GM23338 (cell line): Measurements from ENCODE around the gene MACROD1. TPM values are rescaled to one million over a fixed set of nuclear protein-coding genes. Genes with fewer than 3 reads are reported as not detected.
A peak's percentile ranks its signal among the peaks of the same experiment; 100 is the strongest.

Experiments
- ATAC-seq: fragments of 200-7000 bp; cut with Tn5 transposase; 3 replicates; pipeline ENCODE4 v1.9.1; 2020
- DNase-seq: peaks from one replicate; pipeline ENCODE4 v3.0.0-alpha.2; 2015; ENCODE audit warnings: low spot score
- H2AFZ ChIP-seq: fragments of 200-600 bp; sonication (generic); 2 replicates; pipeline ENCODE4 v1.8.0; 2016; ENCODE audit warnings: antibody characterized with exemption, mild to moderate bottlenecking, moderate library complexity
- H3F3A ChIP-seq: fragments of 200-600 bp; sonication (generic); replicated peaks from 2 replicates; pipeline ENCODE4 v1.8.0; 2017; ENCODE audit warnings: antibody characterized with exemption, mixed run types, low read depth
- H3K27ac ChIP-seq: fragments of 200-600 bp; sonication (generic); 2 replicates; pipeline ENCODE4 v1.6.1; 2016; ENCODE audit warnings: low read depth
- H3K27me3 ChIP-seq: fragments of 200-600 bp; sonication (generic); 2 replicates; pipeline ENCODE4 v1.8.0; 2016; ENCODE audit warnings: mild to moderate bottlenecking, mixed run types, moderate library complexity; ENCODE audit not compliant: insufficient read depth
- H3K36me3 ChIP-seq: fragments of 200-600 bp; sonication (generic); 2 replicates; pipeline ENCODE4 v1.8.0; 2016; ENCODE audit warnings: mild to moderate bottlenecking; ENCODE audit not compliant: insufficient read depth
- H3K4me1 ChIP-seq: fragments of 200-600 bp; sonication (generic); 2 replicates; pipeline ENCODE4 v1.8.0; 2016; ENCODE audit warnings: mild to moderate bottlenecking, moderate library complexity; ENCODE audit not compliant: insufficient read depth
- H3K4me2 ChIP-seq: fragments of 200-600 bp; sonication (generic); 2 replicates; pipeline ENCODE4 v1.7.1; 2017; ENCODE audit warnings: mixed run types
- H3K4me3 ChIP-seq: fragments of 200-600 bp; sonication (generic); 2 replicates; pipeline ENCODE4 v1.6.1; 2016; ENCODE audit warnings: mixed run types
- H3K79me2 ChIP-seq: fragments of 200-600 bp; sonication (generic); replicated peaks from 2 replicates; pipeline ENCODE4 v1.8.0; 2017; ENCODE audit warnings: mild to moderate bottlenecking; ENCODE audit not compliant: insufficient read depth
- H3K9me2 ChIP-seq: fragments of 200-600 bp; sonication (generic); 2 replicates; pipeline ENCODE4 v1.8.0; 2017; ENCODE audit not compliant: insufficient read depth
- H4K20me1 ChIP-seq: fragments of 200-600 bp; sonication (generic); replicated peaks from 2 replicates; pipeline ENCODE4 v1.8.0; 2017; ENCODE audit warnings: mild to moderate bottlenecking; ENCODE audit not compliant: insufficient read depth
- H3K27ac Mint-ChIP-seq: 2 replicates; pipeline ENCODE4 v1.8.0; 2020; ENCODE audit warnings: inconsistent platforms, mild to moderate bottlenecking, moderate library complexity, mixed read lengths
- H3K27me3 Mint-ChIP-seq: 3 replicates; pipeline ENCODE4 v1.8.0; 2022; ENCODE audit warnings: low read depth, mild to moderate bottlenecking, moderate library complexity, mixed read lengths, inconsistent platforms; ENCODE audit not compliant: insufficient read depth, poor library complexity
- H3K36me3 Mint-ChIP-seq: 3 replicates; pipeline ENCODE4 v1.8.0; 2021; ENCODE audit warnings: low read depth, mild to moderate bottlenecking, inconsistent platforms, moderate library complexity, mixed read lengths
- H3K4me1 Mint-ChIP-seq: 3 replicates; pipeline ENCODE4 v1.8.0; 2020; ENCODE audit warnings: mild to moderate bottlenecking, inconsistent platforms, mixed read lengths
- H3K4me3 Mint-ChIP-seq: 3 replicates; pipeline ENCODE4 v1.8.0; 2021; ENCODE audit warnings: moderate library complexity, mild to moderate bottlenecking, inconsistent platforms, mixed read lengths
- H3K9me3 Mint-ChIP-seq: 3 replicates; pipeline ENCODE4 v1.8.0; 2020; ENCODE audit warnings: moderate library complexity, mild to moderate bottlenecking, inconsistent platforms, mixed read lengths
- CREB1 ChIP-seq: fragments of 250-450 bp; sonication (Bioruptor Pico); IDR thresholded peaks from 2 replicates; pipeline ENCODE4 v1.5.0; 2020; ENCODE audit warnings: low read depth, mild to moderate bottlenecking, moderate library complexity
- CTCF ChIP-seq, 2 experiments: fragments of 200-600 bp in 1 of 2; sonication (generic) in 1 of 2; conservative IDR thresholded peaks; 2 replicates each; pipeline versions ENCODE4 v1.5.1 to v1.6.1; 2016 to 2017; ENCODE audit warnings: antibody characterized with exemption in 2 of 2, low read depth in 2 of 2, mild to moderate bottlenecking in 2 of 2, moderate library complexity in 1 of 2
- EZH2phosphoT487 ChIP-seq: fragments of 200-600 bp; sonication (generic); IDR thresholded peaks from one replicate; pipeline ENCODE4 v1.8.1; 2018; ENCODE audit warnings: antibody characterized with exemption; ENCODE audit not compliant: unreplicated experiment
- JUNB ChIP-seq: IDR thresholded peaks from one replicate; pipeline ENCODE4 v1.6.1; 2016; ENCODE audit warnings: antibody characterized with exemption; ENCODE audit not compliant: unreplicated experiment
- NANOG ChIP-seq: IDR thresholded peaks from 2 replicates; pipeline ENCODE4 v1.6.1; 2016; ENCODE audit warnings: antibody characterized with exemption, borderline replicate concordance
- POLR2AphosphoS5 ChIP-seq: IDR thresholded peaks from 2 replicates; pipeline ENCODE4 v1.6.1; 2016; ENCODE audit warnings: antibody characterized with exemption, low read depth
- REST ChIP-seq: IDR thresholded peaks from one replicate; pipeline ENCODE4 v1.6.1; 2018; ENCODE audit warnings: antibody characterized with exemption; ENCODE audit not compliant: unreplicated experiment
- STAT1 ChIP-seq: IDR thresholded peaks from one replicate; pipeline ENCODE4 v1.6.1; 2016; ENCODE audit warnings: antibody characterized with exemption; ENCODE audit not compliant: unreplicated experiment
- ZNF331 ChIP-seq: fragments of 250-450 bp; sonication (Bioruptor Pico); IDR thresholded peaks from 2 replicates; pipeline ENCODE4 v1.5.0; 2020; ENCODE audit warnings: low read depth, mild to moderate bottlenecking, moderate library complexity
- polyA plus RNA-seq: library from polyadenylated mRNA; unstranded; fragments of >200 nt; fragmentation: Nextera tagmentation; extraction: Ambion mirVana; gene quantifications from 2 replicates; pipeline ENCODE4 v1.2.1, GENCODE V29; 2016
- total RNA-seq: library from RNA; depleted of rRNA; stranded (reverse); fragments of >200 nt; shearing (Covaris generic); gene quantifications from 2 replicates; pipeline ENCODE4 v1.2.3, GENCODE V29; 2014

MACROD1 gene
- total and polyA plus RNA-seq, 2 experiments from 2014 or later, result 33.0 to 51.6 TPM

GRCh38 chr11:64092111-64092760 is 73.7 kb downstream of the MACROD1 start (continued):
- TF ChIP-seq STAT1, result no peak
- no peak for TF ChIP-seq REST
- TF ChIP-seq EZH2phosphoT487, result no peak
- no peak for TF ChIP-seq CREB1 (CRISPR knock-in tag)
- no peak for TF ChIP-seq ZNF331 (CRISPR knock-in tag)
- TF ChIP-seq CTCF (conservative IDR thresholded peaks at IDR 0.05; ENCODE audit: low read depth in 2 of 2), result no peak
- TF ChIP-seq POLR2AphosphoS5, result no peak
- TF ChIP-seq JUNB, result no peak

- peaks cover 30% of the 10 kb centered on the region for H3K27me3 Mint-ChIP-seq
- H3K27me3 ChIP-seq, result no peaks in the 10 kb centered on the region; the same call in 1 of the 2 replicates
- TF ChIP-seq NANOG, result no peak
- TF ChIP-seq CTCF (conservative IDR thresholded peaks at IDR 0.05; ENCODE audit: low read depth in 2 of 2), result peak; percentile 42 to 46; a peak in 3 of 4 replicates
Observed at GRCh38 chr11:64090806-64091516, 75.0 kb downstream of the MACROD1 start.

More at GRCh38 chr11:64090806-64091516, 75.0 kb downstream of the MACROD1 start:
- H3K9me3 Mint-ChIP-seq, result no peaks in the 10 kb centered on the region
- Histone ChIP-seq H3K79me2 (no peaks in the 10 kb centered on the region), H3K4me2 (no peak overlapping the region), H3K27ac (no peak overlapping the region), H3K36me3 (no peaks in the 10 kb centered on the region), H3K9me2 (no peaks in the 10 kb centered on the region), H2AFZ (no peak overlapping the region), H3K4me1 (peaks cover 9% of the 10 kb centered on the region), H3F3A (0 out of 2 replicates have a peak, but pooled peaks cover 17% of the 10 kb centered on the region), H4K20me1 (peaks cover 10% of the 10 kb centered on the region), H3K4me3 (no peak overlapping the region)
- no peak overlapping the region for H3K27ac Mint-ChIP-seq
- peaks cover 43% of the 10 kb centered on the region for H3K4me1 Mint-ChIP-seq
- ATAC-seq (no peak; the same call in 2 of the 3 replicates), DNase-seq (peak; percentile 33)
- no peaks in the 10 kb centered on the region for H3K36me3 Mint-ChIP-seq
- H3K4me3 Mint-ChIP-seq, result no peak overlapping the region
